HG03354 (cell line): ENCODE data around the gene DLEU7.

Experiments used
- ATAC-seq: cut with Tn5 transposase; IDR thresholded peaks from one replicate; pipeline ENCODE4 v1.9.1; 2021; ENCODE audit warnings: mild to moderate bottlenecking; ENCODE audit not compliant: unreplicated experiment, poor library complexity, severe bottlenecking

DLEU7 gene

DNA sequence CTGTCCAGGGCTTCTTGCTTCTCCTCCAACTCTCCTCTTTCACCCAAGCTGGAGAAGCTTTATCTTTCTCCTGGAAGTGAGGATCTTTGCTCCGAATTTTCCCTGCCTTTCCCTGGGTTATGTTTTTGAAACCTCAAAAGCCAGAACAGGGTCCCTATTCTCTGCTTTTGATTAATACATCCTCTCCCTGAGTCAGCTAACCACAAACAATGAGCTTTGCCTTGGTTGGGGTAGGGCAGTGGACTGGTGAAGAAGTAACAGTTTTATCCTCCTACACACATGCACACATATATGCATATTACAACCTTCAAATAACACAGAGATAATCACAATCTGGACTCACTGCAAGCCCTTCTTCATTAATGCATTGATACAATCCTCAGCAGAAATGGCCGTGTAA lies 44.6 kb downstream of the DLEU7 start:
- no peak for ATAC-seq

DNA sequence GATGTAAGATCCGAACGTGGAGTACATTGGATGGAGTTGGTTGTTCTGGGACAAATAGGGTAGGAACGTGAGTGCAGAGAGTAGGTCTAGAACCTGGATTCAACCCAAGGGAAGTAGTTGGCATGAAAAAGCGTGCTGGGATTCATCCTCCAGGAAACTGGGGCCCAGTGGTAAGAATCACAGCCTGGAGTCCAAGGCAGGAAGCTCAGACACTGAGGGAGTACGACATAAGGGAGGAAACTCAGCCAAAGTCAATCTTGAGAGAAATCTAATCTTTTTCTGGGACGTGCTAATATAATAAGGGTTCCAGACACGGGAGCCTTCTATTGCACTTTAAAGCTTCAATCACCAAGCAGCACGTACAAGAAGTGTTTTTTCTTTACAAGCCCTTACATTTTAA lies 46.4 kb downstream of the DLEU7 start:
- ATAC-seq: no peak

DNA sequence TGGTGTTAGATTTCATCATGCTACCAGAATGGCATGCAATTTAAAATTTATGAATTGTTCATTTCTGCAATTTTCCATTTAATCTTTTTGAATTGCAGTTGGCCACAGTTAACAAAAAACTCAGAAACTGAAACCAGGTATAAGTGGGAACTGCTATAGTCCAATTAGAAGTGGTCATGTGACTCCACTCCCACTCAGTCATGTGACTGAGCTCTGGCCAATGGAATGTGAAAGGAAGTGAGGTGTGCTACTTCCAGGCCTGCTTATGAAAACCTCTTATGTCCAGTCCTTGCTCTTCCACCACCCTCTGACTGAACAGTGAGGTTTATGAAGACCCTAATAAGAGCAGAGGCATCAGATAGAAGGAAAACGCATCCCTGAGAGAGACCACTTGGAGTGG lies 47.0 kb downstream of the DLEU7 start:
- ATAC-seq: no peak

DNA sequence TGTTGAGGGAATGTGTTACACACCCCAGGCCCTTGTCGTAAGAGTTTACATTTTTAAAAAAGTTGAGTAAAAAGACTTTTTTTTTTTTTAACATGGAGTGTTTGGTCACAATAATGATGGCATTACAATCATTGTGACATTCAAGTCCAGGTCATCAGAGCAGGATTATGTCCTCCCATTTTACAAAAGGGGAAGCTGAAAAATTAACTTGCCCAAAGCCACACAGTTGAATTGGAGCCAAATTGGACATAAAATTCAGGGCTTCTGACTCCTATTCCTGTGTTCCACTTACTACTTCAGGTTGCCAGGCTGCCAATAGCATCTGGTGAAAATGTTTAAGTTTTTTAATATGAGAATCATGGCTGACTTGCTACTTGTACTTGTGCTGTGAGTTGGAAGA lies 49.3 kb downstream of the DLEU7 start:
- no peak for ATAC-seq

DNA sequence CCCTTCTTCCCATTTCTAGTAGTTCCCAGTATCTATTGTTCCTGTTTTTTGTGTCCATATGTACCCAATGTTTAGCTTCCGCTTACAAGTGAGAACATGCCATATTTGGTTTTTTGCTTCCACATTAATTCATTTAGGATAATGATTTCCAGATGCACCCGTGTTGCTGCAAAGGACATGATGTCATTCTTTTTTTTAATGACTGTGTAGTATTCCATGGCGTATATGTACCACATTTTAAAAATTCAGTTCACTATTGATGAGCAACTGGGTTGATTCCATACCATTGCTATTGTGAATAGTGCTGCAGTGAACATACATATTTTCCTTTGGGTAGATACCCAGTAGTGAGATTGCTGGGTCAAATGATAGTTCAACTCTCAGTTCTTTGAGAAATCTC lies 50.5 kb downstream of the DLEU7 start:
- no peak for ATAC-seq

DNA sequence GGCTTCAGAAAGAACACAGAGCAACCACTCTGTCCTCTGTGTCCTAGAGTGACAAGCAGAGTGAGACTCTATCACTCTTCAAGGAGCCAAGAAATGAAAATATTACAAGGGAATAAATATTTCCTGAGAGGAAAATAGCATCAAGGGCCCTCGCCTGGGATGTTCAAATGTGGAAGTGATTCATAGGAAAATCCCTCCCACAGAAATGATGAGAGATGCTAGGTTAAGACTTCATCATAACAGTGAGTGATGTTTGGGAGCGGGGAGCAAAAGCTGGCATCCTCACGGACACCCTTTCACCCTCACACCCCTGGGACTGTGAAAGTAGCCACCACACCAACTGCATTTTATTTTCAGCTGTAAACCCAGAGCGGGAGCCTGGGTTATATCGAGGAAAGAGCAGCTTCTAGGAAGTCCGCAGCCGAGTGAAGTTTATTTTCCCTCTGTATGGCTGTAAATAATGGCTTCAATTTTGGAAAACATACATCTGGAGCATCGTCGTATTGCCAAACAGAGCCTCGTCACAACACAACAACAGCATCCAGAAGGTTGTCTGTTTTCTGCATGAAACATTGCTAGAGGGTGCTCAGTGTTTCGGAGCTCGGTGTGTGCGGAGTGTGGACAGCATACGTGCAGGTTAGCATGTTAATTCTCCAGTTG lies 54.8 kb downstream of the DLEU7 start:
- ATAC-seq: no peak

DNA sequence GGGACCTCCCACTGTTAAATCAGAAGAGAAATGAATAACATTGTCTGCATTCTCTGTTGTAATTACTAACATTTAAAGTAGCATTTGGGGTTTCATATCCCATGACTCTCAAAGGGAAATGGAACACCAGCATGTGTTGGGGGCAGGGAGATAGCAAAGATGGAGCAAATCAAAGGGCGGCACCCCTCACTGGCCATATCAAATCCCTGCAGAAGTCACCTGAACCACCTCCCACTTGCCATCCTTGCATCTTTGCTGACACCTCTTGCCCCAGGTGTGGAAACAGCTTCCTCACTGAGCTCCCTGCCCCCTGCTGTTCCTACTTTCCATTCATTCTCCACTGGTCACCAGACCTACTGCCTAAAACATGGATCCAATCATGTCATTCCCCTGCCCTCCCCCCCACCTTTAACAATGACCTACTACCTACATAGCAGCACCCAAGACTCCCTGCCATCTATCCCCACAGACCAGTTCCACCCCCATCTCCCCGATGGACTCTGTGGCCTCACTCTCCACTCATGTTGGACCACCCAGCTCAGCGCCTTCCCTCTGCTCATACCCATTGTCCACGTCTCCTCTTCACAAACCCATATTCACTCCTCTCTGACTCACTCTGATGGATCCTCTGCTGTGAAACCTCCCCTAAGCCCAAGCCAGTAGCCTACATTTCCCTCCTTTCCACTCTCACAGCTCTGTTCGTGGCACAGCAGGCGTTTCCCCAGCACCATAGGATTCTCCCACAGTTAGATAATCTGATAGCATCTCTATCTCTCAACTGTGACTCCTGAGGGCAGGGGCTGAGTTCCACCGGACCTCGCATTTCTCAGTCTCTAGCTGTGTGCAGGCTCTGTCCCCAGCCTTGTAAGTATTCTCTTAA lies 55.9 kb downstream of the DLEU7 start:
- ATAC-seq: no peak

DNA sequence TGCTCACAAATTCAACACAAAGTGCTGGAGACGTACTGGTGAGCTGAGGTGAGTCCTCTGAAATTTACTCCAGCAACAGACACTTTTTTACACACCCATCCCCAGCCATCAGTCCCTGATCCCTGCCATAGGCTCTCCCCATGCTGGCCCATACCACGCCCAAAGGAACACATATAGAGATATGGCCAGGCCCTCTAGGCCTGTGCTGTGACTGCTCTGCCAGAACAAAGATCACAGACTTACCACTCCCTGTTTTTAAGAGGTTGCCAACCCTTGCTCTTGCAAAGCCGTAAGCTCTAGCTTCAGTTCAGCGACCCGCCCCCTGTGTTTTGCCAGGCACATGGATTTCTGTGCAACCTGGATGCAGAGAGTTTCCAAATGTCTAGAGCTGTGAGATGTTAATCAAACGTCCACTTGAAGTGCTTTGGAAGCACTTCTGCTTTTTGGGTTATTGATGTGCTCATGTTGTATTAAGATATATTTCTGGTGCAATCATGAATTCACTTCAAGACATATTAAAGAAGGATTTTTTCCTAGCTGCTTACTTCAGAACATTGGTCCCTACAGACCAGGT lies 59.7 kb downstream of the DLEU7 start:
- no peak for ATAC-seq

DNA sequence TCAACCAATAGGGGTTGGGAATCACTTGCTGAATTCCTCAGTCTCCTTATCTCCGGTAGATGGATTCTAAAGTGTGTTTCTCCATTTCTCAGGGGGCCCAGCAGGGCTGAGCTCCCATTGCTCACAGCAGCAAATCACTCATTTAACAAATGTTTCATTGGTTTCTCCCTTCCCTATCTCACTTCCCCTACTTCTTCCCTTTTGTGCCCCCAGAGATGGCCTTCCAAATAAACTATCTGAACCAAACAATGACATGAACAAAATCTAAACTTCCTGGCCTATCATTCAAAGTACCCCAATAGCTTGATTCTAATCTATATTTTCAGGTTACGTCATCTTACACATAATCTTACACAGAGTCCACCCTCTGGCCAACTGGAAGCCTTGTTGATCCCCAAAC lies 60.4 kb downstream of the DLEU7 start:
- no peak for ATAC-seq

DNA sequence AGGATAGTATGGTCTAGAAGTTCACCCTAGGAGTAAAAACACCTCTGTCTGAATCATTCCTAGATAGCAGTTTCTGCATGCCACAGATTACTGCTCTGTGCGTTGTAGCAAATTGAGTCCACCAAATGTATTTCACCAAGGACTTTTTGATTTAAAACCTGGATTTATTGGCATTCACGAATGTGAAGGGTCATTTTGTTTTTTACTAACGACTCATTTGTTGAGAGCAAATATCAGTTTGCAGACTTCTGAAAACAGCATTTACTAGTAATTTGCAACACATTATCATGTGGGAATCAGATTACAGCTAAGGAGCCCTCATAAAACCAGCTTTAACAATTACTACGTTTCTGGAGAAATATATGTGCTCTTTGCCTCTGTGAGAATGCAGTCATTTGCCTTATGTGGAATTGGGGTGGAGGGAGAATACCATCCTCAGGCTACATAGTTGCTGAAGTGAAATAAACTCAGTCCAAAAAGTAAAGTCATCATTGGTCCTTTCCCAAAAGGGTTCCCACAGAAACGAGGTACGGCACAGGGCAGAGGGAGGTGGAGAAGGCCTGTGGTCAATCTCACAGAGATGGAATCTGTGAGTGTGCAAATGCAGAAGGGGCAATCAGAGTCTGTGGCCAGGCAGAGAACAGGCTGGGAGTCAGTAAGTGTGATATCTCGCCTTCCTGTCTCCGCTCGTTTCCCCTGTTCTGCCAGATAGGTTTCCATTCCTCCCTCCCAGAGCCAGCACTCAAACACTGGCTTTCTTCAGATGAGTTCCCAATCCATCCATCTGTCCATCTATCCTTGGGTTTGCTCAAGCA lies 63.1 kb downstream of the DLEU7 start:
- ATAC-seq: no peak

DNA sequence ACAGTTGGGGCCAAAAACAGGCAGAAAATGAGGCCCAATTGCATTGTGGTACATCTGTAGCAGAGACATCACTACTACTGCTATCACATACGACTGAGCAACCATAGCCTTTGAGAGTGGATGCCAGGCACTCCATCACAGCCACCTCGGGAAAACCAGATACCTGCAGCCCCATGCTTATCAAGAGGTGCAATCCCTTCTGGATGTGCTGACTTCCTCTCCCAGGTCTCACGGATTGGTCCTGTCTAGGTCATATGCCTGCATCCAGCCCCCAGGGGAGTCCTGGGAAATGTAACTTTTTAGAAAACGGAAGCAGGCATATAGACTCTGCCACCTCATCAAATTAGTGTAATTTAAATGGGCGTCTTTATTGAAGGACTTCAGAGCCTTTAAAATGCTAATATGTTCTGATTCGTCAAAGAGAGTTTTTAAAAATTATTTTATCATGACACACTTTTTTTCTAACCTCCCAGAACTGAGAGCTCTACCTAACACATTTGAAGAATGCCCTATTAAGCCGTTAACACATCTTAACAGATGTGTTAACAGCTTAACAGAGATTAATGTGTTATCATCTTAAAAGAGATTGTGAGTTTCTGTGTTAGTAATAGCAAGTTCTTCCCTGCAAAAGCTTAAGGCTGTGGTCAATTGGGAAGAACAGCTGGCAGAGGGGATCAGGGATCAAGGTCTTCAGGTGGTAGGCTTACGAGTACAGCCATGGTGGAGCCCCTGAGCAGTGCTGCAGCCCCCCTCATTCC lies 63.9 kb downstream of the DLEU7 start:
- ATAC-seq: no peak
